ENCODE measurements around the gene DRAP1. TPM values are rescaled to one million over a fixed set of nuclear protein-coding genes. Genes with fewer than 3 reads are reported as not detected.
A peak's percentile ranks its signal among the peaks of the same experiment; 100 is the strongest.

DRAP1 gene
- total RNA-seq, 2 donors from 2014 or later, result 83.8 to 103 TPM

DNA sequence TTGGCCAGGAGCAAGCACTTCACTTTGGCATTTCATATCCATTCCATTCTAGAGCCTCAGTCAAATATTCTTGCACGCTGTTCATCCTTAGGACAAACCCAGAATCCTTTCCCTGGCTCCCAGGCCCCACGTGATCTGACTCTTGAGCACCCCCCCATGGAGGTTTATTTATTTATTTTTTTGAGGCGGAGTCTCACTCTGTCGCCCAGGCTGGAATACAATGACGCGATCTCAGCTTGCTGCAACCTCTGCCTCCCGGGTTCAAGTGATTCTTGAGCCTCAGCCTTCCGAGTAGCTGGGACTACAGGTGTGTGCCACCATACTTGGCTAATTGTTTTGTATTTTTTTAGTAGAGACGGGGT lies 13.3 kb downstream of the DRAP1 start:
- H3K27ac ChIP-seq (ENCODE audit: low read depth, low read length), result no peak overlapping the region
- H3K9ac ChIP-seq (ENCODE audit: extremely low read depth, low read length, poor library complexity, severe bottlenecking), result no peak overlapping the region
- H3K4me1 Mint-ChIP-seq, result peaks cover 6% of the 10 kb centered on the region
- H3K27me3 Mint-ChIP-seq (ENCODE audit: insufficient read depth), result no peaks in the 10 kb centered on the region
- no peaks in the 10 kb centered on the region for H3K36me3 ChIP-seq (ENCODE audit: control insufficient read depth, insufficient read depth, low read length)
- no peak overlapping the region for H3K4me3 Mint-ChIP-seq
- H3K9me3 ChIP-seq (ENCODE audit: control insufficient read depth, low read length), result no peaks in the 10 kb centered on the region
- peak; percentile 72 for DNase-seq
- no peak overlapping the region for H3K4me3 ChIP-seq (ENCODE audit: low read length)
- H3K4me1 ChIP-seq (ENCODE audit: control insufficient read depth, insufficient read depth, low read length), result no peaks in the 10 kb centered on the region
- no peak overlapping the region for H3K27ac Mint-ChIP-seq
- H3K36me3 Mint-ChIP-seq (ENCODE audit: low read depth), result no peaks in the 10 kb centered on the region
- H3K9me3 Mint-ChIP-seq, result no peaks in the 10 kb centered on the region
- WGBS, 2 experiments (ENCODE audit: insufficient coverage in 1 of 2, insufficient read length in 1 of 2), result 59 to 69% methylated on average over 9 of the region's 9 CpGs
- TF ChIP-seq, protein P1, sequence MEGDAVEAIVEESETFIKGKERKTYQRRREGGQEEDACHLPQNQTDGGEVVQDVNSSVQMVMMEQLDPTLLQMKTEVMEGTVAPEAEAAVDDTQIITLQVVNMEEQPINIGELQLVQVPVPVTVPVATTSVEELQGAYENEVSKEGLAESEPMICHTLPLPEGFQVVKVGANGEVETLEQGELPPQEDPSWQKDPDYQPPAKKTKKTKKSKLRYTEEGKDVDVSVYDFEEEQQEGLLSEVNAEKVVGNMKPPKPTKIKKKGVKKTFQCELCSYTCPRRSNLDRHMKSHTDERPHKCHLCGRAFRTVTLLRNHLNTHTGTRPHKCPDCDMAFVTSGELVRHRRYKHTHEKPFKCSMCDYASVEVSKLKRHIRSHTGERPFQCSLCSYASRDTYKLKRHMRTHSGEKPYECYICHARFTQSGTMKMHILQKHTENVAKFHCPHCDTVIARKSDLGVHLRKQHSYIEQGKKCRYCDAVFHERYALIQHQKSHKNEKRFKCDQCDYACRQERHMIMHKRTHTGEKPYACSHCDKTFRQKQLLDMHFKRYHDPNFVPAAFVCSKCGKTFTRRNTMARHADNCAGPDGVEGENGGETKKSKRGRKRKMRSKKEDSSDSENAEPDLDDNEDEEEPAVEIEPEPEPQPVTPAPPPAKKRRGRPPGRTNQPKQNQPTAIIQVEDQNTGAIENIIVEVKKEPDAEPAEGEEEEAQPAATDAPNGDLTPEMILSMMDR (conservative IDR thresholded peaks at IDR 0.05), result peak; percentile 39
- no peaks in the 10 kb centered on the region for H3K27me3 ChIP-seq (ENCODE audit: control insufficient read depth, insufficient read depth, low read length, poor library complexity, severe bottlenecking)

DNA sequence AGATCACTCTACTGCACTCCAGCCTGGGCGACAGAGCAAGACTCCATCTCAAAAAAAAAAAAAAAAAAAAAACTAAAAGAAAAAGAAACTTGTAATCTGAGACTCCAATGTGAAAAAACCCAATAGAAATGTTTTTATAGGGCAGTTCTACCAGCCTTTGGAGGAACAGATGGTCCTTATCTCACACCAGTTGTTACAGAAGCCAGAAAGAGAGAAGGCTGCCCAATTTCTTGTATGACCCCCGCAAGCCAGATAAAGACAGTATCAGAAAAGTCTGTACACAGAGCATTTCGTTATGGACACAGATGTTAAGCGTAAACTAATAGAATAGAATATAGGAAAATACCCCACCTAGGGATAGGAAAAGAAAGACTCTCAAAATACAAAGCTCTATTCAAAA lies 14.8 kb downstream of the DRAP1 start:
- Histone ChIP-seq H3K27me3 (ENCODE audit: control insufficient read depth, insufficient read depth, low read length, poor library complexity, severe bottlenecking) (no peaks in the 10 kb centered on the region), H3K9me3 (ENCODE audit: control insufficient read depth, low read length) (no peaks in the 10 kb centered on the region), H3K4me1 (ENCODE audit: control insufficient read depth, insufficient read depth, low read length) (no peaks in the 10 kb centered on the region), H3K36me3 (ENCODE audit: control insufficient read depth, insufficient read depth, low read length) (no peaks in the 10 kb centered on the region), H3K9ac (ENCODE audit: extremely low read depth, low read length, poor library complexity, severe bottlenecking) (no peak overlapping the region), H3K27ac (ENCODE audit: low read depth, low read length) (no peak overlapping the region), H3K4me3 (ENCODE audit: low read length) (no peak overlapping the region)
- no peak for DNase-seq
- no peaks in the 10 kb centered on the region for H3K27me3 Mint-ChIP-seq (ENCODE audit: insufficient read depth)
- WGBS, 2 experiments (ENCODE audit: insufficient coverage in 1 of 2, insufficient read length in 1 of 2), result 93 to 100% methylated on average over 2 to 3 of the region's 4 CpGs
- H3K9me3 Mint-ChIP-seq, result no peaks in the 10 kb centered on the region
- no peaks in the 10 kb centered on the region for H3K36me3 Mint-ChIP-seq (ENCODE audit: low read depth)
- TF ChIP-seq, protein P1 (conservative IDR thresholded peaks at IDR 0.05), result no peak
- H3K27ac Mint-ChIP-seq, result no peak overlapping the region
- H3K4me1 Mint-ChIP-seq, result no peaks in the 10 kb centered on the region
- no peak overlapping the region for H3K4me3 Mint-ChIP-seq

DNA sequence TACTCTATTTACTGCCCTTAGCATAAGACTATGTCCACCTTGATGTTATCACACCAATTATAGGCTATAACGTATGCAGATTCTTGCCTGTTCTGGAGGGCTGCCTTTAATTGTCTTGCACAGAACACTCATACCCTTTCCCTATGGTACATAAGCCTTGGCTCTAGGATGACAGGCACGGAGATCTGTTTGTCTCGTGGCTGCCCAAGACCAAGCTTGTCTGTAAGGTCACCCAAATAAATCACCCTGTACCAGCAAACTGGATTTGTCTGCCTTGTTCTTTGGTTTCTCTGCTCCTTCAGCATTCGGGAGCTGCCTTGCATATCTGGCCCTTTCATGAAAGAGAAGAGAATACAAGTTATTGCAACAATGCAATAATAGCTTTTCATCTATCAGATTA lies 18.5 kb downstream of the DRAP1 start:
- 76 to 88% methylated on average over 4 of the region's 4 CpGs for WGBS, 2 experiments (ENCODE audit: insufficient coverage in 1 of 2, insufficient read length in 1 of 2)
- H3K4me3 ChIP-seq (ENCODE audit: low read length), result no peak overlapping the region
- H3K4me1 ChIP-seq (ENCODE audit: control insufficient read depth, insufficient read depth, low read length), result no peaks in the 10 kb centered on the region
- Mint-ChIP-seq H3K4me1 (peaks cover 5% of the 10 kb centered on the region), H3K27ac (no peak overlapping the region), H3K36me3 (ENCODE audit: low read depth) (no peaks in the 10 kb centered on the region), H3K4me3 (no peak overlapping the region), H3K9me3 (no peaks in the 10 kb centered on the region), H3K27me3 (ENCODE audit: insufficient read depth) (peaks cover 5% of the 10 kb centered on the region)
- H3K9ac ChIP-seq (ENCODE audit: extremely low read depth, low read length, poor library complexity, severe bottlenecking), result no peak overlapping the region
- H3K36me3 ChIP-seq (ENCODE audit: control insufficient read depth, insufficient read depth, low read length), result no peaks in the 10 kb centered on the region
- no peak for DNase-seq
- H3K27ac ChIP-seq (ENCODE audit: low read depth, low read length), result no peak overlapping the region
- no peaks in the 10 kb centered on the region for H3K9me3 ChIP-seq (ENCODE audit: control insufficient read depth, low read length)
- TF ChIP-seq, protein P1 (conservative IDR thresholded peaks at IDR 0.05), result no peak
- H3K27me3 ChIP-seq (ENCODE audit: control insufficient read depth, insufficient read depth, low read length, poor library complexity, severe bottlenecking), result no peaks in the 10 kb centered on the region

Data from endodermal cell (in vitro differentiated cells).